Aorta (tissue), 5 donors: ENCODE results near the gene ATXN7L2. TPM values are rescaled to one million over a fixed set of nuclear protein-coding genes. Genes with fewer than 3 reads are reported as not detected.

Experiments used
- ATAC-seq: fragments of 200-7000 bp; cut with Tn5 transposase; one replicate; pipeline ENCODE4 v1.9.1; 2022; ENCODE audit warnings: moderate library complexity; ENCODE audit not compliant: low FRiP score
- DNase-seq, 2 donors: peaks; one replicate each; pipeline ENCODE4 v3.0.0-alpha.2; 2020
- H3K27ac ChIP-seq, 2 donors: one replicate each; pipeline ENCODE4 v1.5.1; 2013; ENCODE audit warnings: low read length in 2 of 2, mild to moderate bottlenecking in 2 of 2, moderate library complexity in 2 of 2, control low read depth in 1 of 2, inconsistent platforms in 1 of 2, low read depth in 1 of 2
- H3K27me3 ChIP-seq, 2 donors: one replicate each; pipeline ENCODE4 v1.6.1; 2013; ENCODE audit warnings: control low read depth in 1 of 2, low read length in 1 of 2, mild to moderate bottlenecking in 1 of 2, moderate library complexity in 1 of 2; ENCODE audit not compliant: insufficient read depth in 2 of 2, control insufficient read depth in 1 of 2
- H3K36me3 ChIP-seq, 2 donors: one replicate each; pipeline ENCODE4 v1.6.1; 2013; ENCODE audit warnings: control low read depth in 1 of 2, low read length in 1 of 2, mild to moderate bottlenecking in 1 of 2; ENCODE audit not compliant: insufficient read depth in 2 of 2, control insufficient read depth in 1 of 2
- H3K4me1 ChIP-seq, 2 donors: one replicate each; pipeline ENCODE4 v1.6.1; 2013; ENCODE audit warnings: low read length in 2 of 2, control low read depth in 1 of 2, mild to moderate bottlenecking in 1 of 2, moderate library complexity in 1 of 2; ENCODE audit not compliant: insufficient read depth in 2 of 2, control insufficient read depth in 1 of 2
- H3K4me3 ChIP-seq, 2 donors: one replicate each; pipeline ENCODE4 v1.5.1; 2013; ENCODE audit warnings: low read length in 2 of 2, control low read depth in 1 of 2, mild to moderate bottlenecking in 1 of 2
- H3K9me3 ChIP-seq: one replicate; pipeline ENCODE4 v1.6.1; 2013; ENCODE audit warnings: mild to moderate bottlenecking, low read length; ENCODE audit not compliant: control insufficient read depth
- WGBS, 2 donors: extraction: QIAGEN DNeasy Blood & Tissue Kit; methylation state at CpG; one replicate each; pipeline ENCODE4 v1.1.7; 2013; 5-methylcytosine and 5-hydroxymethylcytosine counted together
- intact Hi-C, 2 donors: fragments of 100-400 bp; cut with DNase I; formaldehyde crosslinking; loops; one replicate each; pipeline versions ENCODE4 v1.14.2 to v1.15.0; 2022
- polyA plus RNA-seq, 2 donors: library from polyadenylated mRNA; stranded (reverse); fragments of 200-250 nt; gene quantifications; one replicate each; pipeline ENCODE4 v1.2.3, GENCODE V29; 2013
- total RNA-seq, 2 donors: library from RNA; stranded (reverse); fragmentation: NEBNext Ultra II Directional; extraction: Animal tissue kit (Norgen Biotek cat#: 25700); gene quantifications; one replicate each; pipeline ENCODE4 v1.2.1, GENCODE V29; 2021
- donor health status: healthy with polysubstance abuse.
- donor health status: Bipolar disorder and iron deficiency.
- donor health status: DM: no; HTN: no; CAD: no.
- donor health status: DM: no; HTN: no; CAD: no.
- donor health status: DM: yes; HTN: yes; CAD: no.

The ATXN7L2 gene
- total and polyA plus RNA-seq, 4 donors = 0.63 to 12.5 (median 4.0) TPM

DNA sequence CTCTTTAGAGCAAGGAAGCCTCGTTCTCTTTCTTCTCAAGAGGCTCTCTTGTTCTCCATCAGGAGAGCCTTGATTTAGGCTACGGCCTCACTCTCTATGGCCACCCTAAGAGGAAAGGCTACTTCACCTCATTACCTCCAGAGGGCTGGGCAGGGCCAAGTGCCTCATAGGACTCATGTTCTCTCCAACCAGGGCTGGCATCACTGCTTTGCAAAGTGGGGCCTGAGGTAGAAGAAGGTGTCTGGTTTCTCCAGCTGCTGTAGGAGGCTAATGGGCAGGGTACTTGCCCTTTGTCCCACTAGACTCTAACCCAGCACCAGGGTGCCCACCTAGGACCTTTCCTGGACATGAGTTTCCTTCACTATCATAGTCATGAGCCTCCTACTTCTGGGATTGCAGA lies 2.1 kb upstream of the ATXN7L2 start:
- Histone ChIP-seq H3K36me3 (no peaks in the 10 kb centered on the region), H3K27me3 (no peaks in the 10 kb centered on the region), H3K4me3 (no peak overlapping the region), H3K4me1 (no peaks in the 10 kb centered on the region), H3K27ac (no peak overlapping the region), H3K9me3 (no peaks in the 10 kb centered on the region)
- intact Hi-C loops = loop anchor here (5.0 kb wide), 2 partner anchors 54 to 229 kb away; partner anchors contain the start of gene PSMA5 (in 2 of the 2)
- whole genome bisulfite sequencing, 2 donors = 88 to 89% methylated on average over 2 of the region's 2 CpGs
- ATAC-seq (no peak), DNase-seq (no peak)

DNA sequence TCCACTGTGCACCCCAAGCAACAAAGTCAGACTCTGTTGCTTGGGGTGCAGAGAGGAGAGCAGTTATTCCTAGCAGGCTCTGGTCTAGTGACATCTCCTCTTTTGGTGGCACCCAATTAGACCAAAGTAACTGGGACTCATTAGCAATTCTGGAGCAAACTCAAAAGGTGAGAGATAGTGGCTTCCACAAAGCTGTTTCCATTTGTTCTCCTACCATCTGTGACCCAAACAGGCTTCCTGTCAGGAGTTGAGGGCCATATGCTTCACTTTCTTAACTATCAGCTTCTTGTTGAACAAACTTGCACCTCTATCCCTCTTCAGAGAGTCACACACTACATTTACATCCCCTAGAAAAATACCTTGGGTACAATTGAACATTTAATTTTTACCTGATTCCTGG lies 1.5 kb upstream of the ATXN7L2 start:
- ATAC-seq (no peak), DNase-seq (no peak)
- no peaks in the 10 kb centered on the region for H3K36me3 ChIP-seq
- no peak overlapping the region for H3K27ac ChIP-seq
- intact Hi-C loops = loop anchor here (5.0 kb wide), 2 partner anchors 55 to 230 kb away; partner anchors contain the start of gene PSMA5 (in 2 of the 2)
- H3K27me3 ChIP-seq = no peaks in the 10 kb centered on the region
- H3K9me3 ChIP-seq = no peaks in the 10 kb centered on the region
- H3K4me3 ChIP-seq = no peak overlapping the region
- H3K4me1 ChIP-seq = no peaks in the 10 kb centered on the region

DNA sequence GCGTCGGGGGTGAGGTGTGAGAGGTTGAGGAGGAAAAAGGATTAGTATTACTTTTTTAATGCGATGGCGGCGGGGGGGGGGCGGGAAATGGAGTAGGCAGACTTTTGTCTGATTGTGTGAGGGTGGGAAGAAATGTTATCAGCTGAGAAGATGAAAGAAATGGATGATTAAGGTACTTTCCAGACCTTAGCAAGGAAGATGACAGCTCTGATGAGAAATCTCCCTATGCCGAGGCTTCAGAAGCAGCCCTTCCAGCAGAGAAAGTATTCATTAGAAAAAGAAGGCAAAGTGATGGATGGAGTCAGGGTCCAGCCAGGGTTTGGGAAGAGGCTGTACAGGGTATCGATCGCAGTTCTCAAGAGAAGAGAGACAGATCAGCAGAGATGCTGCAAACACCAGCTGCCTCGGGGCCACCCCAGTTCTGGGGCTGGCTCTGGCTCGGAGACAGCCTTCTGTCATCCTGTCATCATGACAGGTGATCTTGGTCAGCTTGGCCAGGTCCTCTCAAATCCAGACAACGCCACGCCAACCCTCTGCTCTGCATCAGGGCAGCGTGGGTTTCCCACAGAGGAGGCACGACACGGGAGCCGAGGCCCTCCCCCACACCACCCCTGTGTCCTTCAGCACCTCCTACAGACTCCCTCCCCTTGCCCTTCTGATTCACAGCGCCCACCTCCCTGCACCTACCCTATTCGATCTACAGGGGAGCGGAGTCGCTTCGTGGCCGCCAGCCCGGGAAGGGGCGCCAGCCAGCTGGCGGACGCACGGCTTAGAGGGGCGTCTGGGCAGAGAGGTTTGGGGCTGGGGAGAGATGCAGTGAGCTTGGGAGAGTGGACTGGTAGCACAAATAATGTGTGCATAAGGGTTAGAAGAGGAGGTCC lies 674 bp upstream of the ATXN7L2 start:
- DNase-seq = peak; percentile 65 to 81
- Histone ChIP-seq H3K4me3 (peak overlapping the region in 1 of 2 donors; percentile 5), H3K27ac (peak overlapping the region in 1 of 2 donors; percentile 3), H3K9me3 (no peaks in the 10 kb centered on the region), H3K4me1 (no peaks in the 10 kb centered on the region), H3K27me3 (no peaks in the 10 kb centered on the region), H3K36me3 (no peaks in the 10 kb centered on the region)
- WGBS, 2 donors = 12 to 14% methylated on average over 28 to 29 of the region's 29 CpGs
- intact Hi-C loops = loop anchor here (5.0 kb wide), 2 partner anchors 56 to 231 kb away; partner anchors contain the start of gene PSMA5 (in 2 of the 2)
- ATAC-seq = peak; percentile 47

DNA sequence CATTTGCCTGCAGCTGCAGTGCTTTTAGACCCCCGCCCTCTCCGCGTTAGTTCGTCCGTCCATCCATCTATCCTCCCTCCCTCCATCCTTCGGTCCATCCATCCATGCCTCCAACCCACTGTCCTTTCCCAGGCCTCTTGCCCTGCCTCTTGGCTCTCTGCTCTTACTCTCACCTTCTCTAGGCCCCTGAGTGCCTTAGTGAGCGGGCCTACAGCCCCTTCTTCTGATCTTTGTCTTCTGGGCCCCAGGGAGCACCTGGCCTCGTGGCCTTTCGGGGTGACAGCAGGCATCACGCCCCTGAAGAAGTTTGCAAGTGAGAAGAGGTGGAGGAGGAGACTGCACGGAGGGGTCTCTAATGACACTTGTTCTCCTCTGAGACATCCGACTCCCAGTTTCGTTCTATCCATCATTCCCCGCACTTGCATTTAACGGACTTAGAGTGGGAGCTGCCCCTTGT lies 842 bp downstream of the ATXN7L2 start:
- 25 to 27% methylated on average over 15 of the region's 15 CpGs for WGBS, 2 donors
- H3K9me3 ChIP-seq = no peaks in the 10 kb centered on the region
- intact Hi-C loops = loop anchor here (5.0 kb wide), 2 partner anchors 57 to 232 kb away; partner anchors contain the start of gene PSMA5 (in 2 of the 2)
- H3K27ac ChIP-seq = no peak overlapping the region
- H3K36me3 ChIP-seq = no peaks in the 10 kb centered on the region
- H3K4me1 ChIP-seq = no peaks in the 10 kb centered on the region
- DNase-seq (peak in 1 of 2 donors; percentile 32), ATAC-seq (no peak)
- no peaks in the 10 kb centered on the region for H3K27me3 ChIP-seq
- peak overlapping the region; percentile 62 to 71 for H3K4me3 ChIP-seq

DNA sequence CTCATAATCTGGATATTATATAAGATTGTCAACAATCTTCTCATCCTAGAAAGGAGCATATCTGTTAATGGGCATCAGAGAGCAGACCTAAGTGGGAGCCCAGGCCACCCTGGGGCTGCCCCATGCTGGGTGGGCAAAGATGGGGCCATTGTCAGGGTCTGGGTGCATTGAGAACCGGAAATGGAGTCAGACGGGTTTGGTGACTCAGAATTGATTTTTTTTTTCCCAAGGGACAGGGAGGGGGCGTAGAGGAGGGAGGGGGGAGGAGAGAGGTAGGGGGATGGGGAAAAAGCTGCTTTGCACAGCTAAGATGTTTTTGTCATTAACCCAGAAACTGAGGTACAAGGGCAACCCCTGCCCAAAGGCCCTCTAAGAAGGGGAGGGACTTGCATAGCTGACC lies 1.3 kb downstream of the ATXN7L2 start:
- ATAC-seq (no peak), DNase-seq (peak in 1 of 2 donors; percentile 7)
- Histone ChIP-seq H3K27me3 (no peaks in the 10 kb centered on the region), H3K27ac (no peak overlapping the region), H3K4me1 (no peaks in the 10 kb centered on the region), H3K36me3 (no peaks in the 10 kb centered on the region), H3K9me3 (no peaks in the 10 kb centered on the region), H3K4me3 (no peak overlapping the region)
- 6 to 11% methylated on average over 3 of the region's 3 CpGs for WGBS, 2 donors
- intact Hi-C loops = no loop called here

DNA sequence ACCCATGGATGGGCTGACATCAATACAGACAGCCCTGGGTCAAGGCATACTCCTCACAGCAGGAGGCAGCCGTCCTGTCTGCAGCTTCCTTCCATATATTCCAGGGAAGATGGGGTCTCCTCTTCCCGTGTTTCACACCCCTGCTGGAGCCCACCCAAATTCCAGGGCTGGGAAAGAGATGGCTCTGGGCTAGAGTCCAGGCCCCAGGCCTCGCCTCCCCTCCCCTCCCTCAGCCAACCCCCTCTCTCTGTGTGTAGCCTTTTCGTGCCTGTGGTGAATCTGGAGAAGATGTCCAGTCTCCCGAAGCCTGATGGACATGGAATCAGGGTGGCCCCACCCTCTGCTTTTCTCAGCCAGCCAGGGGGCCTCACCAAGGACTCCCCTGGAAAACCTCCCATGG lies 3.6 kb downstream of the ATXN7L2 start:
- Histone ChIP-seq H3K36me3 (no peaks in the 10 kb centered on the region), H3K4me3 (no peak overlapping the region), H3K4me1 (no peaks in the 10 kb centered on the region), H3K9me3 (no peaks in the 10 kb centered on the region), H3K27ac (no peak overlapping the region), H3K27me3 (no peaks in the 10 kb centered on the region)
- DNase-seq (no peak), ATAC-seq (no peak)
- 61 to 67% methylated on average over 5 of the region's 5 CpGs for WGBS, 2 donors
- intact Hi-C loops = no loop called here

DNA sequence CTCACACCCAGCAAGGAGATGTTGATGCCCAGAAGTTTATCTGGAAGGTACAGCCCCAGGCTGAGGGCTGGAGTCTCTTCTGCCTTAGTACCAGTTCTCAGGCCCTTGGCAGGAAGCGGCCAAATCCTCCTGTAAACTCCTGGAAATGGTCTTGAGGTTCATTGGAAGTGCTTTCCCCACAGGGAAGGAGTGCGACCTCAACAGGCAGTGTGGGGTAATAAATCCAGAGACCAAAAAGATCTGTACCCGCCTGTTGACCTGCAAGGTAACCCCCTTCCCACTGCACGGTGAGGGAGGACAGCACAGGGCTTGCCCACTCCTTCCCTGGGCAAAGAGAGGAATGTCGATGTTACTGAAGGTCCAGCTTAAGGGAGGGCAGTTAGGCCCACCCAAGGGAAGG lies 4.5 kb downstream of the ATXN7L2 start:
- intact Hi-C loops = no loop called here
- no peak overlapping the region for H3K27ac ChIP-seq
- H3K4me1 ChIP-seq = no peaks in the 10 kb centered on the region
- ATAC-seq (no peak), DNase-seq (no peak)
- 76 to 82% methylated on average over 5 of the region's 5 CpGs for WGBS, 2 donors
- no peak overlapping the region for H3K4me3 ChIP-seq
- no peaks in the 10 kb centered on the region for H3K27me3 ChIP-seq
- H3K36me3 ChIP-seq = no peaks in the 10 kb centered on the region
- no peaks in the 10 kb centered on the region for H3K9me3 ChIP-seq

DNA sequence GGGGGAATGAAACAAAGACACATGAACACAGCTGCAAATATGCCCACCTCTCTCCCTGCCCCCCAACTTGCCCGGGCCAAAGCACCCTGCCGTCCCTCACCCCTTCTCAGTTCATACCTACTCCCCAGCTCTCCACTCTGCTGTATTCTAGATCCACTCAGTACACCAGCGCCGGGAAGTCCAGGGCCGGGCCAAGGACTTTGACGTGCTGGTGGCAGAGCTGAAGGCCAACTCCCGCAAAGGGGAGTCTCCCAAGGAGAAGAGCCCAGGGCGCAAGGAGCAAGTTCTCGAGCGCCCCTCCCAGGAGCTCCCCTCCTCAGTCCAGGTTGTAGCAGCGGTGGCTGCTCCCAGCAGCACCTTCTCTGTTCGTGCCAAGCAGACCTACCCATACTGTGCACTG lies 5.0 kb downstream of the ATXN7L2 start:
- H3K27ac ChIP-seq = no peak overlapping the region
- 87 to 91% methylated on average over 8 to 12 of the region's 12 CpGs for WGBS, 2 donors
- intact Hi-C loops = no loop called here
- no peaks in the 10 kb centered on the region for H3K27me3 ChIP-seq
- no peaks in the 10 kb centered on the region for H3K9me3 ChIP-seq
- DNase-seq (no peak), ATAC-seq (no peak)
- no peaks in the 10 kb centered on the region for H3K36me3 ChIP-seq
- H3K4me3 ChIP-seq = no peak overlapping the region
- no peaks in the 10 kb centered on the region for H3K4me1 ChIP-seq
